ENCODE measurements around the gene CGB1.
"Not testable (repeated sequence)": the region's sequence is repeated elsewhere in the genome, so short reads cannot be mapped to it uniquely, and the experiment has no call there.

Gene CGB1

DNA sequence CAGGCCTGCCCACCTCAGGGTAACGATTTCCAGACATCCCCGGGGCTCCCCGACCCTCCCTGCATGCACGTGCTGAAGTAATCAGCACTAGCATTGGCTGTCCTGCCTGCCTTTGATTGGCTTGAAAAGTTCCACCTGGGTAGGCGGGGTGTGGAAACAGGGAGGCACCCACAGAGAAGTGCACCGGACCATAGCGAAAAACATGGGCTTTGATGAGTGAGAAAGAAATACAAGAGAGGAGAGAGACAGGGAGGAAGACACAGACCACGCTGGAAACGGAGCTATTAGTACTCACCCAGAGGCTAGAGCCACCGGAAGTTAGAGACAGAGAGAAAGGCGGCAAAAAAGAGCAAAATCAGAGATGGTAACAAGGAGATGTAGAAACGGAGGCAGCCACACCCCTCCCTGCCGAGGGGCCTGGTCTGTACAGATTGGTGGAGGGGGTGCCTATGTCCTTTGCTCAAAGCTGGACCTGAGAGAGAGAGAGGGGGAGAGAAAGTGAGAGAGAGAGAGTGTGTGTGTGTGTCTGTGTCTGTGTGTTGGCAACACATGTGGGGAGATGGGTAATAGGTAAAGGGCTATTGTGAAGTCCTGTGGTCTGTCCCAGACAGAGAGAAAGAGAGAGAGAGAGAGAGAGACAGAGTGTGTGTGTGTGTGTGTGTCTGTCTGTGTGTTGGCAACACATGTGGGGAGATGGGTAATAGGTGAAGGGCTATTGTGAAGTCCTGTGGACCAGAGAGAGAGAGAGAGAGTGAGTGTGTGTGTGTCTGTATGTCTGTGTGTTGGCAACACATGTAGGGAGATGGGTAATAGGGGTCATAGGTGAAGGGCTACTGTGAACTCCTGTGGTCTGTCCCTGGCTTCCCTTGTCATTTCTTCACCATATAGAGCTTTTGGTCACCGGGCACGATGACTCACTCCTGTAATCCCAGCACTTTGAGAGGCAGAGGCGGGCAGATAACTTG, 15.5 kb downstream of the CGB1 start:
- DNase-seq: no peak

DNA sequence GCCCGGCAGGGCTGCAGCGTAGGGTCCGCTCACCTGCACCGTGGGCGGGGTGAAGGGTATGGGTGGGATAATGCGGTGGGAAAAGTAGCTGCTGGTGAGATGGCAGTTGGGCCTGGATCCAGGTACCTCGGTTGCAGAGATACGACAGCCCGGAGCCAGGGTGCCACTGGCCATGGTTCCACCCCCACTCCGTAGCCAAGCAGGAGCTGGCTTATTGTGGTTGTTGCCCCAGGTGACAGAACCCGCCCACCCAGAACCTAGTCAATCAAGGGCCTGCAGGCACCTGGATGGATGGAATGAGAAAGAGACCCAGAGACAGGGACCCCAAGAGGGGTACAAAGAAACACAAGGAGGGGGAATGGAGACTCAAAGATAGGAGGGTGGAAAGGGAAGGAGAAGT, 16.4 kb downstream of the CGB1 start:
- no peak for DNase-seq

DNA sequence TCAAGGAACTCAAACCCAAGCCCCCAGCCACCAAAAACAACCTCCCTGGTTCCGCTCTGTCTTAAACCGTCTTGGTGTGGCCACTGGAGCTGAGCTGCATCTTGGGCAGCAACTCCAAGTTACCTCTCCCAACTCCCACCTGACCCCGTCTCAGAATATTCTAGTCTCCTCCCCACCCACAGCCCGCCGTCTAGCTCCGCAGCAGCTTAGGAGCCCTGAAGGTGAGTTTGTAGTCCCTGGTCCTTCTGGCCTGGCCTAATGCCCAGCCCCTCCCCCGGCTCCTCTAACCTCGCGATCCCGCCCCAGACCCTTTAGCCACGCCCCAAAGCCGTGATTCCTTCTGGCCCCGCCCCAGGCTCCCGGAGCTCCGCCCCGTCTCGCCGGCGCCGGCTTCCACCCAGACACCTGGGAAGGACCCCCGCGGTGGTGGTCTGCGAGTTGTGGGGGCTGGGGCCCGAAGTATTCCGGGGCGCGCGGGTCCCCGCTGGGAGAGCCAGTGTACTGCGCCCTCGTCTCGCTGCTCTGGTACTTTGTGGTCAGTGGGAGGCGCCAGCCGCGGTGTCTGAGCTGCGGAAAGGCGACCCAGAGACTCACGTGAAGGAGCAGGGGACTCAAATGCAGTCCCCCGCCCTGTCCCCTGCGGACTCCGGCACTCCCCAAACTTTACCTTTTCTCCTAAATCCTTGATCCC, 17.3 kb downstream of the CGB1 start:
- DNase-seq: peak; percentile 51

DNA sequence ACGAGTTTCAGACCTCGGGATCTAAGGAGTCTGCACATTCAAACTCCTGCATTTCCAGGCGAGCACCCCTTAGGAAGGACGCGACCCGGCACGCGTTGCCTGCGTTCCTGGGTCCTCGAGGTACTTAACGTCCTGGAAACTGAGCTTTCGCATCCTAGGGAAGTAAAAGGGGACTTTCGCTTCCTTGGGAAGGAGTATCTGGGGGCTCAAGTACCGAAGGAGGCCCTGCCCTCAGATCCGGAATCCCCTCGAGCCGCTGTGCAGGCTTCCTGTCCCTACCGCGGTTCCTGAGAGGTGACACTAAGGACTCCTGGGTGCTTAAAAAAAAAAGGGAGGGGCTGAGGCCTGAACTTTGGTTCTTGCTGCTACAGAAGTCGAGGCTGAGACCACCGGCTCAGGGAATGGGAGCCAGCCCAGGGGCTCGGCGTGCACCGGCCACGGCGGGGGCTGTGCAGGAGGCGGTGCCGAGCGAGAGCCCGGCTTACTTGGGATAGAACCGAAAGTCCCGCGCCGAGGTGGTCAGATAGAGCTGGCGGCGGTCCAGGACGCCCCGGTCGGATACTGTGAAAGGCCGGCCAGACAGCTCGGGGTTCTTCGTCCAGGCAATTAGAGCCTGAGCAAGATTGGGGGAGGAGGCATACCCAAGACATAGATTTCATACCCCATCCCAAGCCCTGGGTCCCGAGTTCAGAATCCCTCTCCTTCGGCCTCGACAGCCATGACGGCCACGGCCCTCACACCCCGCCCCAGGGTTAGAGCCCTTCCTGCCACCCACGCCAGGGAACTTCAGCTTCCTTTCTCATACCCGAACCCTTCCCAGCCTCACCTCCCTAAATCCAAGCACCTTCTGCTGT, 18.1 kb downstream of the CGB1 start:
- not testable (repeated sequence) for DNase-seq

DNA sequence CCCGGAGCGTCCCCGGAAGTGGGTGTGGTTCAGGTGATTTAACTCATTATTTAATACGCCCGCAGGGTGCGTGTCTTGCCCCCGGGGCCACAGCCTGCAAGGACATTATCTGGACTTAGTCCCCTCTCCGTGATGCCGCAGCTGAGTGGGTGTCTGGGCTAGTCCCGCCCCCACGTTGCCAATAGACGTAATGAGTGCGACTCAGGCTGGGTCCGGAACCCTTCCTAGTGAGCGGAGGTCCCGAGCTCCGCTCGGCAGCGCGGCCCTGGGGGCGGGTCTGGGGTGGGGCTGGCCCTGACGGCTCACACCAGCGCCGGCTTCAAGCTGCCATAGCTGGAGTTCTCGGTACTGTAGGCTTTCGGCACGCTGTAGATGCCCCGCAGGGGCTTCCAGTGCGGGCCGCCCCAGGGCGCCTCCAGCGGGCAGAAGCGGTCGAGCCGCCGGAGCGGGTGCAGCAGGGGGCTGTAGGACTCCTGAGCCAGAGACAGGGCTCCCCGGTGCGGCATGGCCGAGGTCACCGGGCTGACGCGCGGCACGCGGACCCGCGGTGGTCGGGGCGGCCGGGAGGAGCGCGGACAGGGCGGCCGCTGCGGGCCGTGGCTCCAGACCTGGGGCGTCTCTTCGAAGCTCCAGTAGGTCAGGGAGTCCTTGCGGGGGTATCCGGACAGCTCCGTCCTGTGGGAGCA, 18.9 kb downstream of the CGB1 start:
- DNase-seq: no peak

DNA sequence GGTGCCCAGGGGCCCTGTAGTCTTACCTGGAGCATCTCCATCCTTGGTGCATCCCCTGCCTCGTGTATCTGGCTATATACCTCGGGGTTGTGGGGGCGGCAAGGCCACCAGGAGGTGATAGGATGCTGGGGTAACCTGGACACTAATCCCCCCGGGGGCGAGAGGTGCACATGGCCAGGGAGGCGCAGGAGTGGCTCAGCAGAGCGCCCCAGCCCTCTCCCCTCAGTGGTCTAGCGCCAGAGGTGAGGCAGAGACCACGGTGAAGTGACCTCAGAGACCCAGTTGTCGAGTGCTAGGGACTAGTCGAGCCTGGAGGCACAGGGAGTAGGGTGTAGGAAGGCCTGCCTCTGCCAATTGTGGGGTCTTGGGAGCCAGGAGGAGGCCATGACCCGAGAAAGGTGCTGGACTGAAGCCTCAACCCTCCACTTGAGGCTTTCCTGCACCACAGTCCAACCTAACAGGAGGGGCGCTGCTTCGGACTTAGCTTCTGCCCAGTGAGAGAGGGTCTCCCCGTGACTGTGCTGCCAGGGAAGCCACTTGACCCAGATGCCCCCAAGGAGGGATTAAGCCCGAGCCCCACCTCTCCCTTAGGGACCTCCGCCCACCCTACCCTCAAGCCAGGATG, 19.5 kb downstream of the CGB1 start, which contains the start of gene LHB:
LHB (minus strand) TSS at position 51 of the 625 bp plus-strand sequence; CDS start at position 41, 10 bp downstream.
- DNase-seq: no peak

DNA sequence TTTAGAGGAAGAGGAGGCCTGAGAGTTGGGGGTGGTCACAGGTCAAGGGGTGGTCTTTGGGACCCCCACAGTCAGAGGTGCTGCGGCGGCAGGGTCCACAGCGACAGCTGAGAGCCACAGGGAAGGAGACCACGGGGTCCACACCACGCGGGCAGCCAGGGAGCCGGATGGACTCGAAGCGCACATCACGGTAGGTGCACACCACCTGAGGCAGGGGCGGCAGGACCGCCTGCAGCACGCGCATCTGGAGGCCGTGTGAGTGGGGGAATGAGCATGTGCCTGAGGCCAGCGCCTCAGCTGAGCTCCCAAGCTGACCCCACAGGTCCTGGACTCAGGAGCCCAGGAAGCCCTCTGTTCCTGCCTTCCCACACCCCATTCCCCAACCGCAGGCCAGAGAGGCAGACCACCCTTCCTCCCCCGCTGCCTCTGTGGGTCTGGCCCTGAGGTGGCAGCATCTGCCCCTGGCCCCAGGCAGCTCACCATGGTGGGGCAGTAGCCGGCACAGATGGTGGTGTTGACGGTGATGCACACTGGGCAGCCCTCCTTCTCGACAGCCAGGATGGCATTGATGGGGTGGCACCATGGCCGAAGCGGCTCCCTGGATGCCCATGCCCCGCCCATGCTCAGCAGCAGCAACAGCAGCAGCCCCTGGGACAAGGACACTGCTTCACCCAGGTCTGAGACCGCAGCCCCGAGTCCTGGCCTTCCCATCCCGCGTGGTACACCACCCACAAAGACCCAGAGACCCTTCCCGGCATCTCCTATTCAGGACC, 20.4 kb downstream of the CGB1 start:
- DNase-seq: no peak

DNA sequence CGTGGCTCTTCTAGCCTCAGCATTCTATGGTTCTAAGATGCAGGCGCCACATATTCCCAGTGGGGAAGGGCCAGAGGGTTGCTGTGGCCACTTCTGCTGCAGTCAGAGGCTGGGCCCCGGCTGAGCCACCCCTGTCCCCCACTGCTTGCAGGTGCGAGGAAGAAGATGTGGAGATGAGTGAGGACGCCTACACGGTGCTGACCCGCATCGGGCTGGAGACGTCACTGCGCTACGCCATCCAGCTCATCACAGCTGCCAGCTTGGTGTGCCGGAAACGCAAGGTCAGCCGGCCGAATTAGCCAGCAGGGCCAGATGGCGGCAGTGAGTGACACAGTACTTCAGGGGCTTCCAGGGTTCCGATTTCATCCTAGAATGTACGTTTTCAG, 21.8 kb downstream of the CGB1 start:
- no peak for DNase-seq

DNA sequence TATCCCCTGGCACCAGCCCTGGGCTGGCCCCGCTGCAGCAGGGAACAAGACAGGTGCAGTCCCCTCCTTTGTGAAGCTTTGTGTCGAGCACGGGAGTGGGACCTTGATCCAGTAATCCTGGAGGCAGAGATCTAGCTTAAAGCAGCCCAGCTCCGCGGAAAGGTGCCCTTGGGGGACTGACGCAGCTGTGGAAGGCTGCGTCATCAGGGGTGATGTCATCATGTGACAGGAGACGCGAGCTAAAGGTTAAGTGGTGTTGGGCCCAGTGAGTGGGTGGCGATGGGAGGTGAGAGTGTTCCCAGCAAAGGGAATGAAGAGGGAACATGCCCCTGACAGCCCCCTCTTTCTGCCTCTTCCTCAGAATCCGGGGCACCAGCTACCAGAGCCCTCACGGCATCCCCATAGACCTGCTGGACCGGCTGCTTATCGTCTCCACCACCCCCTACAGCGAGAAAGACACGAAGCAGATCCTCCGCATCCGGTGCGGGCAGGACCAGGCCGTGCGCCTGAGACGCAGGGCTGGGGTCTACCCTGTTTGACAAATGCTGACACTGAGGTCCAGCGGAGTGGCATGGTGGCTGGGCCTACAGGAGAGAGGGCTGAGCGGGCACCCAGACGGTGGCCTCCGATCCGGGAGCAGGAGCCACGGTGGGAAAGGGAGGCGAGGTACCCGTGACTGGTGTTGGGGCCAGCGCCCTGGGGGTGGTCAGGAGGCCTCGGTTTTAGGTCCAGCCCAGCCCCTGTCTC, 22.4 kb downstream of the CGB1 start:
- DNase-seq: no peak

DNA sequence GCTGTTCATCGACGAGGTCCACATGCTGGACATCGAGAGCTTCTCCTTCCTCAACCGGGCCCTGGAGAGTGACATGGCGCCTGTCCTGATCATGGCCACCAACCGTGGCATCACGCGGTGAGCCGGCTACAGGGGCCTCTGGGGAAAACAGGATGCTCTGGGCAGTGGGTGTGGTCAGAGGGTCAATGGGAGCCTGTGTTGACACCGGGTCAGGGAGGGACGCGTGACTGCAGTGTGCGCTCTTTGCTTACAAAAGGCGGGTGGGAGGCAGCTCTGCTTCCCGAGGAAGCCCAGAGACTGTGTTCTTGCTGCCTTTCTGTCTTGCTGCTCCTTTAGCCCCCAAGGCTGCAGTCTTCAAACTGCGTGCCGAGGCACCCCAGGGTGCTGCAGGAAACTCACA, 25.5 kb downstream of the CGB1 start:
- DNase-seq: no peak

DNA sequence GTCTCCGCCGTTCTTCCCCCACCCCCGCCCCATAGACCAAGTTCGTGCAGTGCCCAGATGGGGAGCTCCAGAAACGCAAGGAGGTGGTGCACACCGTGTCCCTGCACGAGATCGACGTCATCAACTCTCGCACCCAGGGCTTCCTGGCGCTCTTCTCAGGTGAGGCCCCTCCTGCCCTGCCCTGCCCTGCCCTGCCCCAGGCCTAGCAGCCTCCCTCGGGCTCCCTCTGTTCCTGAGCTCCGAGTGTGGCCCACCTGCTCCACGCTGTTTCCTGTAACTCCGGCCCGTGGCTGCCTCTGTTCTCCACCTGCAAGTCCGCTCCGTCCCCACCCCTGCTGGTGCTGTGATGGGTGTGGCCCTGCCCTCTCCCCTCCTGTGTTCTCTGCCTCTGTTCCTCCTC, 26.2 kb downstream of the CGB1 start:
- no peak for DNase-seq

DNA sequence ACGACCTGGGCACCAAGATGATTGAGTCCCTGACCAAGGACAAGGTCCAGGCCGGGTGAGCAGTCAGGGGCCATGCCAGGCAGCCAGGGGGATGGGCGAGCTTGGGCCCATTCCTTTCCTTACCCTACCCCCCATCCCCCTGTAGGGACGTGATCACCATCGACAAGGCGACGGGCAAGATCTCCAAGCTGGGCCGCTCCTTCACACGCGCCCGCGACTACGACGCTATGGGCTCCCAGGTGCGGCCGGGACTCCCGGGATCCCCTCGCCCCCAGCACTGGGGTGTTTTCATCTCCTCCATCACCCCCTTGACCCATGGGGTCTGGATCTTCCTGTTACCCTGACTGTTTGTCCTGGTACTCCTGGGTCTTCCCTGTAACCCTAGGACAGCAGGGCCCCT, 26.9 kb downstream of the CGB1 start:
- no peak for DNase-seq

DNA sequence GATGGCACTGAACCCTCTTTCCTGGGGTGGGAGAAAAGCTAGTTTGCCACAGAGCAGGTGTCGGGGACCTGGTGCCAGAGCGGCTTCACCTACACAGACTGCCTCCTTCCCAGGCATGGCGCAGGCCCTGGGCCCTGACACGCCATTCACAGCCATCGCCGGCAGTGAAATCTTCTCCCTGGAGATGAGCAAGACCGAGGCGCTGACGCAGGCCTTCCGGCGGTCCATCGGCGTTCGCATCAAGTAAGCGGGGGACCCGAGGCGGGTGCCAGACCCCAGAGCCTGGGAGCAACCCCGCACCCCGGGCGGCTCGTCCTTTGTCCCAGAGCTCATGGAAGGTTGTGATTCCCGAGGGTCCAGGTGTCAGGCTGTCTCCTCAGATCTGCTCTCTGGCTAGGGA, 29.8 kb downstream of the CGB1 start:
- DNase-seq: no peak

DNA sequence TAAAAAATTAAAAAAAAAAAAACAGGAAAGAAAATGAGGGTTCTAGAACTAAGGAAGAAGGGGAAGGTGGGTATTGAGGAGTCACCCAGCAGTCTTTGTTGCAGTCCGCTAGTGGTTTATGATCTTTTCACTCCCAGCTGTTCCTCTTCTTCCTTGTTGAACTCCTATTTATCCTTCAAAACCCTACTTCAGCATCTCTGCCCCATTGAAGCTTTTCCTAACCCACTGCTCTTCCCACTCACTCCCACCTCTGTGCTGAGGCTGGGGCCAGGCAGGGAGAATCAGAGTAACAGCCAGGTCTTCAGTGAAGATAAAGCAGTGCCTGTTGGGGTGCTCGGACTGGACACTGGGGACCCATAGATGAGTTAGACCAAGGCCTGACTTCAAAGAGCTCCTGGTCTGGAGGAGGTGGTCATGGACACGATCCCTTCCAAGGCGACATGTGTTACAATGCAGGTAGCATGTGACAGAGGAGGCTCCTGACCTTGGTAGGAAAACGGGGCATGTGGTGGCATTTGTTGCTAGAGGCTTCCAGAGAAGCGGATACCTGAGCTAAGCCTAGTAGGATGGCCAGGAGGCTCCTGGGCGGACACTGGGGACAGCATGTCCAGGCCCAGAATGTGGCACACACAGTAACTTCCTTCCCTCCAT, 31.6 kb downstream of the CGB1 start:
- no peak for DNase-seq

DNA sequence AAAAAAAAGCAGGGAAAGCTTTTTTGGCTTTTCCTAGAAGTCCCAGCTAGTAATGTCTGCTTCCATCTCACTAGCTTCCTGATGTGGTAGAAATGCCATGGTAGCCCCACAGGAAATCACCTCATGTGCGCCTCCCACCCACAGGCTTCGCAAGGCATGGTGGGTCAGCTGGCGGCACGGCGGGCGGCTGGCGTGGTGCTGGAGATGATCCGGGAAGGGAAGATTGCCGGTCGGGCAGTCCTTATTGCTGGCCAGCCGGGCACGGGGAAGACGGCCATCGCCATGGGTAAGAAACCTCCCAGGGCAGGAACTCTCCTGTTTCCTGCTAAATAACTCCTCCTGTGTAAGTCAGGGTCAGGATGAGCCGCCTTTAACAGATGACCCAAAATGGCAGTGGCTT, 32.6 kb downstream of the CGB1 start:
- DNase-seq: no peak

DNA sequence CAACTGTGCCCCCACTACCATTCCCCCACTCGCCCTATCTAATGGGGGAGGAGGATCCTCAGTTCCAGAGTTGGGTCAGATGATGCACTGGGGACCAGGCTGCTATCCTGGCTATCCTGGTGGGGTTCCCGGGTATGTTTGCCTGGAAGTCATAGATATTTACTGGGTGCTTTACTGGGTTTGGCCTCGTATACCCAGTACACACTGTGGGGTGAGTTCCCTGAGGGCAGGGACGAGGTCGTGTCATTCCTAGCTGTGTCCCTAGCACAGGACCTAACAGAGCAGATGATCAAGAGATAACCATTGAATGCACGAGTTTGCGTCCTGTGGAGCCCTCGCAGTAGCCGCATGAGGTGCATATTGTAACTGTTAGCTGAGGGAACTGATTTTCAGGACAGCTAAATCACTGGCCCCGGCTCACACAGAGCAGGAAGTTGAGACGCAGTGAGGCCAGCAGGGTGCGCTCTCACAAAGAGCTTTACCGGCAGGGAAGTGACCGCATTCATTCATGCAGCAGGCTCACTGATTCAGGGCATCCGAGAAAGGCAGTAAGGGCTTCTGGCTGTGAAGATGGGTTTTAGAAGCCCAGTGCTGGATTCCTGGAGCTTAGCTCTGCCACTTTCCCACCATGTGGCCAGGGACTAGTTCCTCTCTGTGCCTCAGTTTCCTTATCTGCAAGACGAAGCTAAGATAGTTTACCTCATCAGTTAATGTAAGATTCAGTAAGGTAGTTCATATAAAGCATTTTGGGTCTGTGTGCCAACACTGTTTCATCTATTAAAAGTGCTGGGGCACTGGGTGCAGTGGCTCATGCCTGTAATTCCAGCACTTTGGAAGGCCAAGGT, 37.0 kb downstream of the CGB1 start:
- no peak for DNase-seq

DNA sequence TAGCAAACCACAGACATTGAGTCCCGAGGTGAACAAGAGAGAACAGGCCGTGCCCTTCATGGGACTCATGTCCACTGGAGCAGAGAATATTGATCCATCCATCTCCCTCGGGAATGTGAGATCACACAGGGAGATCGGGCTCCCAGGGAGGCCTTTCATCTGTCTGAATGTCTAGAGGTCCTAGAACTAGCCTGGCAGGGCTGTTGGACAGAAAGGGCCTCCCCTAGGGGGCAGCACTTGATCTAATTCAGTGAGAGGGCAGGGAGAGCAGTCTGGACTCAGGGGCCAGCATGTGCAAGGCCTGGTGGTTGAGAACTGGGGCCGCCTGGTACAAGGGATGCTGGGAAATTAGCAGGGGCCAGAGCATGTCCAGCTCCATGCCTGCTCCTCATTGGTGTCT, 38.7 kb downstream of the CGB1 start:
- DNase-seq: peak; percentile 89

DNA sequence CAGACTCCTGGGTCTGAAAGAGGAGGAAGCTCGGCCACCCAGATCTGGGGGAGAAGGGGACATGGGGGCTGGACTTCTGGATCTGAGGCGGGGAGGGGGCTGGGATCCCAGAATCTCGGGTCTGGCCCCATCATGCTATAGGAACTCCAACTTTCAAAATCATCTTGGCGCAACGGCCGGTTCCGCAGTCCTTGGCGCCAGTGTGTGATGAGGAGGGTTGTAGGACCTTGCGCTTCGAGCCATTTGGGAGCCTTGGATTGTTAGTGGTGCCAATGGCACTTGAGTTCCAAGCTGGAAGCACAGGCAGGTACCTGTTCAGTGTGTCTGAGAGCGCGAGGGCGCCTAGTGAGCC, 42.7 kb downstream of the CGB1 start:
- DNase-seq: no peak

Data from NCI-H2107 (cell line).